HUES64 (cell line): ENCODE data around the gene PHF19.

Experiments used
- H3K27ac ChIP-seq: 2 replicates; pipeline ENCODE4 v1.7.0; 2013; ENCODE audit warnings: low read depth, low read length, inconsistent platforms
- H3K27me3 ChIP-seq: 2 replicates; pipeline ENCODE4 v1.6.1; 2013; ENCODE audit warnings: mild to moderate bottlenecking, low read length; ENCODE audit not compliant: insufficient read depth
- H3K36me3 ChIP-seq: 2 replicates; pipeline ENCODE4 v1.6.1; 2013; ENCODE audit warnings: mild to moderate bottlenecking, low read length; ENCODE audit not compliant: insufficient read depth
- H3K4me1 ChIP-seq: 2 replicates; pipeline ENCODE4 v1.6.1; 2013; ENCODE audit warnings: mild to moderate bottlenecking, low read length, moderate library complexity; ENCODE audit not compliant: insufficient read depth
- H3K4me3 ChIP-seq: 2 replicates; pipeline ENCODE4 v1.5.1; 2013; ENCODE audit warnings: mild to moderate bottlenecking, low read length, moderate library complexity
- H3K9ac ChIP-seq: 2 replicates; pipeline ENCODE4 v1.6.1; 2013; ENCODE audit warnings: mild to moderate bottlenecking, low read depth, low read length
- H3K9me3 ChIP-seq: 2 replicates; pipeline ENCODE4 v1.6.1; 2013; ENCODE audit warnings: low read depth, low read length; ENCODE audit not compliant: insufficient read depth
- WGBS: fragments of 150-250, 120-280 bp; methylation state at CpG from one replicate; pipeline ENCODE4 v1.1.7; 2013; ENCODE audit warnings: missing lambda C conversion rate; 5-methylcytosine and 5-hydroxymethylcytosine counted together

Gene PHF19

GRCh38 chr9:120875954-120876841, 790 bp downstream of the PHF19 start:
- peak overlapping the region; percentile 37 for H3K9ac ChIP-seq
- peaks cover 5% of the 10 kb centered on the region for H3K36me3 ChIP-seq
- peak overlapping the region; percentile 84; the same call in 1 of the 2 replicates for H3K27ac ChIP-seq
- H3K4me1 ChIP-seq: peaks cover 39% of the 10 kb centered on the region
- no peaks in the 10 kb centered on the region for H3K9me3 ChIP-seq
- peaks cover 10% of the 10 kb centered on the region; the same call in 1 of the 2 replicates for H3K27me3 ChIP-seq
- H3K4me3 ChIP-seq: peak overlapping the region; percentile 68
- WGBS: 3% methylated on average over 65 of the region's 65 CpGs

- H3K27ac ChIP-seq: peak overlapping the region; percentile 84; the same call in 1 of the 2 replicates
- H3K9me3 ChIP-seq: no peaks in the 10 kb centered on the region
- H3K36me3 ChIP-seq: peaks cover 5% of the 10 kb centered on the region
Measured at GRCh38 chr9:120875643-120875953, 1.4 kb downstream of the PHF19 start.

GRCh38 chr9:120875195-120875565, 1.8 kb downstream of the PHF19 start:
- Histone ChIP-seq H3K27me3 (peaks cover 10% of the 10 kb centered on the region; the same call in 1 of the 2 replicates), H3K9ac (no peak overlapping the region), H3K36me3 (peaks cover 5% of the 10 kb centered on the region), H3K4me3 (no peak overlapping the region), H3K9me3 (no peaks in the 10 kb centered on the region), H3K4me1 (peaks cover 39% of the 10 kb centered on the region), H3K27ac (no peak overlapping the region)
- 81% methylated on average over 4 of the region's 4 CpGs for WGBS

More at GRCh38 chr9:120875643-120875953, 1.4 kb downstream of the PHF19 start:
- 52% methylated on average over 7 of the region's 7 CpGs for WGBS
- Histone ChIP-seq H3K27me3 (peaks cover 10% of the 10 kb centered on the region; the same call in 1 of the 2 replicates), H3K4me1 (peaks cover 39% of the 10 kb centered on the region), H3K9ac (peak overlapping the region; percentile 37; the same call in 1 of the 2 replicates), H3K4me3 (peak overlapping the region; percentile 68)

- Histone ChIP-seq H3K9me3 (no peaks in the 10 kb centered on the region), H3K27me3 (peaks cover 10% of the 10 kb centered on the region; the same call in 1 of the 2 replicates), H3K36me3 (peaks cover 5% of the 10 kb centered on the region), H3K9ac (no peak overlapping the region), H3K4me3 (no peak overlapping the region), H3K4me1 (peaks cover 39% of the 10 kb centered on the region), H3K27ac (peak overlapping the region; percentile 76; the same call in 1 of the 2 replicates)
- 91% methylated on average over 9 of the region's 10 CpGs for WGBS
Measured at GRCh38 chr9:120874226-120875194, 2.5 kb downstream of the PHF19 start.

GRCh38 chr9:120873512-120873911, 3.5 kb downstream of the PHF19 start:
- H3K9ac ChIP-seq: no peak overlapping the region
- peak overlapping the region; percentile 76; the same call in 1 of the 2 replicates for H3K27ac ChIP-seq
- peaks cover 39% of the 10 kb centered on the region for H3K4me1 ChIP-seq

GRCh38 chr9:120872791-120873502, 4.0 kb downstream of the PHF19 start:
- Histone ChIP-seq H3K9ac (no peak overlapping the region), H3K36me3 (peaks cover 5% of the 10 kb centered on the region), H3K27ac (peak overlapping the region; percentile 74), H3K27me3 (peaks cover 6% of the 10 kb centered on the region; the same call in 1 of the 2 replicates), H3K9me3 (no peaks in the 10 kb centered on the region), H3K4me3 (no peak overlapping the region), H3K4me1 (peaks cover 34% of the 10 kb centered on the region)
- 93% methylated on average over 3 of the region's 3 CpGs for WGBS

More at GRCh38 chr9:120873512-120873911, 3.5 kb downstream of the PHF19 start:
- 13% methylated on average over 4 of the region's 4 CpGs for WGBS
- Histone ChIP-seq H3K9me3 (no peaks in the 10 kb centered on the region), H3K36me3 (peaks cover 5% of the 10 kb centered on the region), H3K4me3 (no peak overlapping the region), H3K27me3 (peaks cover 10% of the 10 kb centered on the region; the same call in 1 of the 2 replicates)

- Histone ChIP-seq H3K9ac (no peak overlapping the region), H3K9me3 (no peaks in the 10 kb centered on the region), H3K27ac (no peak overlapping the region), H3K36me3 (peaks cover 18% of the 10 kb centered on the region), H3K4me1 (peaks cover 22% of the 10 kb centered on the region), H3K27me3 (no peaks in the 10 kb centered on the region), H3K4me3 (no peak overlapping the region)
- WGBS: 92% methylated on average over 9 of the region's 9 CpGs
Measured at GRCh38 chr9:120870206-120870605, 6.8 kb downstream of the PHF19 start.

- no peak overlapping the region for H3K4me3 ChIP-seq
- H3K27me3 ChIP-seq: no peaks in the 10 kb centered on the region
- no peak overlapping the region for H3K9ac ChIP-seq
- peaks cover 20% of the 10 kb centered on the region for H3K36me3 ChIP-seq
- H3K27ac ChIP-seq: no peak overlapping the region
- 91% methylated on average over 10 of the region's 10 CpGs for WGBS
- no peaks in the 10 kb centered on the region for H3K9me3 ChIP-seq
- peaks cover 19% of the 10 kb centered on the region for H3K4me1 ChIP-seq
Measured at GRCh38 chr9:120869726-120870125, 7.3 kb downstream of the PHF19 start.

GRCh38 chr9:120869360-120869687, 7.7 kb downstream of the PHF19 start:
- Histone ChIP-seq H3K27ac (no peak overlapping the region), H3K36me3 (peaks cover 20% of the 10 kb centered on the region), H3K4me1 (peaks cover 15% of the 10 kb centered on the region), H3K4me3 (peak overlapping the region; percentile 83), H3K9ac (peak overlapping the region; percentile 62; the same call in 1 of the 2 replicates), H3K9me3 (no peaks in the 10 kb centered on the region), H3K27me3 (no peaks in the 10 kb centered on the region)
- 40% methylated on average over 9 of the region's 10 CpGs for WGBS

- Histone ChIP-seq H3K9me3 (no peaks in the 10 kb centered on the region), H3K9ac (peak overlapping the region; percentile 62), H3K27ac (no peak overlapping the region), H3K27me3 (no peaks in the 10 kb centered on the region), H3K4me3 (peak overlapping the region; percentile 83), H3K4me1 (peaks cover 10% of the 10 kb centered on the region), H3K36me3 (peaks cover 20% of the 10 kb centered on the region)
- 5% methylated on average over 47 of the region's 52 CpGs for WGBS
Measured at GRCh38 chr9:120868676-120869359, 8.2 kb downstream of the PHF19 start.
